B cell (primary cell): ENCODE results near the gene CFAP20.

Source experiments
- CTCF ChIP-seq: fragments of 200-600 bp; IDR thresholded peaks from one replicate; pipeline ENCODE4 v1.8.0; 2022; ENCODE audit warnings: antibody characterized with exemption, mild to moderate bottlenecking
- EZH2 ChIP-seq: IDR thresholded peaks from 2 replicates; pipeline ENCODE4 v1.6.1; 2012; ENCODE audit warnings: borderline replicate concordance, low read depth, mild to moderate bottlenecking, moderate library complexity, low read length; ENCODE audit not compliant: insufficient read depth, poor library complexity, severe bottlenecking

GRCh38 chr16:58120234-58120633, 8.9 kb downstream of the CFAP20 start:
- no peak for TF ChIP-seq CTCF
- no peak for TF ChIP-seq EZH2
